MM.1S (cell line): ENCODE results near the gene FGF23.

Source experiments
- DNase-seq: peaks from one replicate; pipeline ENCODE4 v3.0.0-alpha.2; 2015
- H2AFZ ChIP-seq: fragments of 300-600 bp; sonication (generic); 2 replicates; pipeline ENCODE4 v1.6.0; 2016; ENCODE audit warnings: antibody characterized with exemption, low read length
- H3F3A ChIP-seq: fragments of 300-600 bp; sonication (generic); 2 replicates; pipeline ENCODE4 v1.6.1; 2016; ENCODE audit warnings: mild to moderate bottlenecking, antibody characterized with exemption, low read length, moderate library complexity, mixed read lengths; ENCODE audit not compliant: insufficient read depth
- H3K27ac ChIP-seq: fragments of 300-600 bp; sonication (generic); 2 replicates; pipeline ENCODE4 v1.5.1; 2016; ENCODE audit warnings: mild to moderate bottlenecking, low read length
- H3K27me3 ChIP-seq: fragments of 300-600 bp; sonication (generic); replicated peaks from 2 replicates; pipeline ENCODE4 v1.6.0; 2016; ENCODE audit warnings: low read length; ENCODE audit not compliant: insufficient read depth
- H3K36me3 ChIP-seq: fragments of 300-600 bp; sonication (generic); replicated peaks from 2 replicates; pipeline ENCODE4 v1.6.1; 2016; ENCODE audit warnings: mild to moderate bottlenecking, low read length, mixed read lengths; ENCODE audit not compliant: insufficient read depth
- H3K4me1 ChIP-seq: fragments of 300-600 bp; sonication (generic); 2 replicates; pipeline ENCODE4 v1.6.1; 2016; ENCODE audit warnings: low read length, mixed read lengths
- H3K4me2 ChIP-seq: fragments of 300-600 bp; sonication (generic); 2 replicates; pipeline ENCODE4 v1.6.0; 2016; ENCODE audit warnings: low read depth, low read length
- H3K4me3 ChIP-seq: fragments of 300-600 bp; sonication (generic); 2 replicates; pipeline ENCODE4 v1.5.1; 2016; ENCODE audit warnings: low read length, mixed read lengths
- H3K79me2 ChIP-seq: fragments of 300-600 bp; sonication (generic); 2 replicates; pipeline ENCODE4 v1.6.1; 2016; ENCODE audit warnings: mixed run types, low read length, mixed read lengths
- H3K9ac ChIP-seq: fragments of 300-600 bp; sonication (generic); 2 replicates; pipeline ENCODE4 v1.6.1; 2016; ENCODE audit warnings: low read length, mixed read lengths
- H3K9me2 ChIP-seq: fragments of 300-600 bp; sonication (generic); replicated peaks from 2 replicates; pipeline ENCODE4 v1.6.1; 2016; ENCODE audit warnings: mild to moderate bottlenecking, low read length, mixed read lengths; ENCODE audit not compliant: insufficient read depth
- H3K9me3 ChIP-seq: fragments of 300-600 bp; sonication (generic); replicated peaks from 2 replicates; pipeline ENCODE4 v1.6.1; 2016; ENCODE audit warnings: mild to moderate bottlenecking, low read length, mixed read lengths; ENCODE audit not compliant: insufficient read depth
- H4K20me1 ChIP-seq: fragments of 300-600 bp; sonication (generic); 2 replicates; pipeline ENCODE4 v1.6.1; 2016; ENCODE audit warnings: mild to moderate bottlenecking, low read length, moderate library complexity, mixed read lengths; ENCODE audit not compliant: insufficient read depth
- EZH2 ChIP-seq: fragments of 300-600 bp; sonication (generic); optimal IDR thresholded peaks from 2 replicates; pipeline ENCODE3; 2017; ENCODE audit warnings: low read depth, mild to moderate bottlenecking, antibody characterized with exemption, low read length, mixed read lengths
- EZH2phosphoT487 ChIP-seq: fragments of 300-600 bp; sonication (generic); IDR thresholded peaks from 2 replicates; pipeline ENCODE4 v1.6.1; 2018; ENCODE audit warnings: antibody characterized with exemption, low read length
- TF ChIP-seq, protein P1 (sequence below): fragments of 300-600 bp; sonication (generic); IDR thresholded peaks from 2 replicates; pipeline ENCODE4 v1.5.1; 2016; ENCODE audit warnings: antibody characterized with exemption, low read length, mixed read lengths

FGF23 gene

GRCh38 chr12:4366090-4366489 lies 13.4 kb downstream of the FGF23 start:
- Histone ChIP-seq H4K20me1 (no peaks in the 10 kb centered on the region), H3K9me3 (no peaks in the 10 kb centered on the region), H3K27ac (no peak overlapping the region), H3K27me3 (no peaks in the 10 kb centered on the region), H3K4me1 (no peaks in the 10 kb centered on the region), H3K9ac (no peak overlapping the region), H3K36me3 (no peaks in the 10 kb centered on the region), H2AFZ (no peak overlapping the region), H3K4me3 (no peak overlapping the region), H3K79me2 (no peaks in the 10 kb centered on the region), H3K4me2 (no peak overlapping the region), H3K9me2 (no peaks in the 10 kb centered on the region), H3F3A (no peaks in the 10 kb centered on the region)
- no peak for TF ChIP-seq EZH2
- TF ChIP-seq, protein P1, sequence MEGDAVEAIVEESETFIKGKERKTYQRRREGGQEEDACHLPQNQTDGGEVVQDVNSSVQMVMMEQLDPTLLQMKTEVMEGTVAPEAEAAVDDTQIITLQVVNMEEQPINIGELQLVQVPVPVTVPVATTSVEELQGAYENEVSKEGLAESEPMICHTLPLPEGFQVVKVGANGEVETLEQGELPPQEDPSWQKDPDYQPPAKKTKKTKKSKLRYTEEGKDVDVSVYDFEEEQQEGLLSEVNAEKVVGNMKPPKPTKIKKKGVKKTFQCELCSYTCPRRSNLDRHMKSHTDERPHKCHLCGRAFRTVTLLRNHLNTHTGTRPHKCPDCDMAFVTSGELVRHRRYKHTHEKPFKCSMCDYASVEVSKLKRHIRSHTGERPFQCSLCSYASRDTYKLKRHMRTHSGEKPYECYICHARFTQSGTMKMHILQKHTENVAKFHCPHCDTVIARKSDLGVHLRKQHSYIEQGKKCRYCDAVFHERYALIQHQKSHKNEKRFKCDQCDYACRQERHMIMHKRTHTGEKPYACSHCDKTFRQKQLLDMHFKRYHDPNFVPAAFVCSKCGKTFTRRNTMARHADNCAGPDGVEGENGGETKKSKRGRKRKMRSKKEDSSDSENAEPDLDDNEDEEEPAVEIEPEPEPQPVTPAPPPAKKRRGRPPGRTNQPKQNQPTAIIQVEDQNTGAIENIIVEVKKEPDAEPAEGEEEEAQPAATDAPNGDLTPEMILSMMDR, result no peak
- TF ChIP-seq EZH2phosphoT487, result no peak
- DNase-seq, result no peak

GRCh38 chr12:4356041-4356327 lies 23.5 kb downstream of the FGF23 start:
- peak; percentile 49 for DNase-seq
- Histone ChIP-seq H3K79me2 (no peaks in the 10 kb centered on the region), H3K9ac (no peak overlapping the region), H3K9me3 (no peaks in the 10 kb centered on the region), H3K4me1 (no peaks in the 10 kb centered on the region), H3K36me3 (no peaks in the 10 kb centered on the region), H3F3A (no peaks in the 10 kb centered on the region), H3K9me2 (no peaks in the 10 kb centered on the region), H3K27ac (no peak overlapping the region), H4K20me1 (no peaks in the 10 kb centered on the region), H3K4me2 (no peak overlapping the region), H3K27me3 (no peaks in the 10 kb centered on the region), H2AFZ (no peak overlapping the region), H3K4me3 (no peak overlapping the region)
- TF ChIP-seq EZH2phosphoT487, result no peak
- TF ChIP-seq, protein P1, result peak; percentile 68

DNA sequence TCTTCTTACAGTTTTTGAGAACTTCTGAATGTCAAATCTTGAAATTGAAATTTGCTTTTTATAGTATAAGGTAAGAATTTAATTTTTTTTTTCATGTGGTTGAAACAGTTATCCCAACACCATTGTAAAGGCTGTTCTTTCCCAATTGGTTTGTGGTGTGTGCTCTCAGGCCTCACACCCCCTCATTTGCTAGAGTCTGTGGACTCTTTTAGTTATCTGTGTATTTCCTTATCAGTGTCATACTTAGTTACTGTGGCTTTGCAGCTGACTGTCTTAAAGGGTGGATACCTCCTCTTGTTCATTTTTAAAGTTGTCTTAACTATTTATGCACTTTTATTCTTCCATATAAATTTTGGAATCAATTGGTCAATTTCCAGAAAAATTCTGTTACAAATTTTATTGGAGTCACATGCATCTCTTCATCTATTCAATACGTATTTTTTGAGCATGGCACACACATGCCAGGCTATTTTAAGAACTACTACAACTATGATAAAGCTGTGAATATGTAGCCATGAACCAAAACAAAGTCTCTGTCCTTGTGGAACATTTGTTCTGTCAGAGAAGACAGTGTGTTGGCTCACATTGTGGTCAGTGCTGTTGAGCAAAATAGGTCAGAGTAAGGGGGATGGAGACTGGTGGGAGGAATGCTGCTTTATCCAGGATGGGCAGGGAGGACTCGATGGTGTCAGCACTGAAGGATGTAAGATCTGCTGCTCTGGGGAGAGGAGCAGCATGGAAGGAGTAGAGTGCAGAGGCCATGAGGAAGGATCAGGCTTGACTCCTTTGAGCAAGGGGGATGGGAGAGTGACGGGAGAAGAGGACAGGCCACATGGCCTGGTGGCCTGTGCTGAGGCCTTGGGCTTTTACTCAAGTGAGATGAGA lies 24.1 kb downstream of the FGF23 start:
- TF ChIP-seq, protein P1, result no peak
- no peak for TF ChIP-seq EZH2phosphoT487
- TF ChIP-seq EZH2, result no peak
- Histone ChIP-seq H3K9me2 (no peaks in the 10 kb centered on the region), H3F3A (no peaks in the 10 kb centered on the region), H4K20me1 (no peaks in the 10 kb centered on the region), H3K36me3 (no peaks in the 10 kb centered on the region), H2AFZ (no peak overlapping the region), H3K9ac (no peak overlapping the region), H3K9me3 (no peaks in the 10 kb centered on the region), H3K79me2 (no peaks in the 10 kb centered on the region), H3K27me3 (no peaks in the 10 kb centered on the region), H3K4me2 (no peak overlapping the region), H3K4me3 (no peak overlapping the region), H3K4me1 (no peaks in the 10 kb centered on the region), H3K27ac (no peak overlapping the region)
- DNase-seq, result no peak
